K562 (cell line): ENCODE measurements around the gene EIF5B. TPM values are rescaled to one million over a fixed set of nuclear protein-coding genes. Genes with fewer than 3 reads are reported as not detected.

ENCODE experiments used
- EP400 ChIP-seq: fragments of 450-650 bp; IDR thresholded peaks from 2 replicates; pipeline ENCODE4 v1.6.1; 2017; ENCODE audit warnings: antibody characterized with exemption, mild to moderate bottlenecking, moderate library complexity
- HCFC1 ChIP-seq: IDR thresholded peaks from 2 replicates; pipeline ENCODE4 v1.6.1; 2012; ENCODE audit warnings: low read depth, low read length, improper control_type of control experiment
- JUND ChIP-seq, 2 experiments: IDR thresholded peaks; 2 replicates in 1 of 2; 3 replicates in 1 of 2; pipeline ENCODE4 v1.6.1; 2011; ENCODE audit warnings: borderline replicate concordance in 2 of 2, low read depth in 2 of 2, low read length in 2 of 2, improper control_type of control experiment in 1 of 2, missing biosample characterization in 1 of 2, missing genetic modification characterization in 1 of 2, missing genetic modification reagents in 1 of 2
- KDM5B ChIP-seq: fragments of 200-600 bp; sonication (generic); IDR thresholded peaks from 2 replicates; pipeline ENCODE4 v1.6.1; 2012; ENCODE audit warnings: low read depth, mild to moderate bottlenecking, moderate library complexity, low read length, control low read depth, inconsistent platforms; ENCODE audit not compliant: insufficient replicate concordance
- MBD2 ChIP-seq: sonication (generic); IDR thresholded peaks from 2 replicates; pipeline ENCODE4 v1.6.1; 2016; ENCODE audit warnings: low read depth, borderline replicate concordance
- MED1 ChIP-seq: sonication (generic); formaldehyde crosslinking; IDR thresholded peaks from 2 replicates; pipeline ENCODE4 v1.8.1; 2023; ENCODE audit warnings: missing genetic modification reagents, borderline replicate concordance
- PCBP1 ChIP-seq: fragments of 200-400 bp; formaldehyde crosslinking; IDR thresholded peaks from 2 replicates; pipeline ENCODE4 v1.6.1; 2018; ENCODE audit warnings: mild to moderate bottlenecking, low read depth, low read length; ENCODE audit not compliant: poor library complexity, severe bottlenecking
- PML ChIP-seq: IDR thresholded peaks from 2 replicates; pipeline ENCODE4 v1.6.1; 2012; ENCODE audit warnings: low read length, inconsistent platforms
- RBFOX2 ChIP-seq: fragments of 200-400 bp; formaldehyde crosslinking; IDR thresholded peaks from 2 replicates; pipeline ENCODE4 v1.6.1; 2017; ENCODE audit warnings: low read depth, mild to moderate bottlenecking, low read length, moderate library complexity
- SAP30 ChIP-seq: fragments of 200-600 bp; sonication (generic); IDR thresholded peaks from 2 replicates; pipeline ENCODE4 v1.6.1; 2012; ENCODE audit warnings: borderline replicate concordance, low read depth, mild to moderate bottlenecking, moderate library complexity, low read length, control low read depth, inconsistent platforms; ENCODE audit not compliant: insufficient read depth, poor library complexity, severe bottlenecking
- SETDB1 ChIP-seq: IDR thresholded peaks from one replicate; pipeline ENCODE4 v1.6.1; 2012; ENCODE audit warnings: low read length, control low read depth, inconsistent platforms
- SP1 ChIP-seq: sonication (generic); formaldehyde crosslinking; IDR thresholded peaks from 2 replicates; pipeline ENCODE4 v1.8.1; 2022; ENCODE audit warnings: mild to moderate bottlenecking, missing genetic modification reagents
- SRF ChIP-seq, 2 experiments: fragments of 250-450, 450-650 bp in 1 of 2; sonication (Bioruptor Pico) in 1 of 2; sonication (generic) in 1 of 2; formaldehyde crosslinking; IDR thresholded peaks; 2 replicates each; pipeline versions ENCODE4 v1.5.0 to v1.5.1; 2020 to 2022; ENCODE audit warnings: mild to moderate bottlenecking in 1 of 2, missing genetic modification reagents in 1 of 2
- TBL1XR1 ChIP-seq, 2 experiments: IDR thresholded peaks; 2 replicates each; pipeline ENCODE4 v1.6.1; 2012; ENCODE audit warnings: improper control_type of control experiment in 2 of 2, low read length in 2 of 2, mild to moderate bottlenecking in 1 of 2
- ZNF133 ChIP-seq: fragments of 250-450 bp; sonication (Bioruptor Pico); IDR thresholded peaks from 2 replicates; pipeline ENCODE4 v1.4.0; 2020; ENCODE audit warnings: mild to moderate bottlenecking
- ZNF140 ChIP-seq: fragments of 250-450 bp; sonication (Bioruptor Pico); IDR thresholded peaks from 2 replicates; pipeline ENCODE4 v1.8.0; 2021; ENCODE audit warnings: moderate library complexity, mild to moderate bottlenecking, inconsistent platforms
- ZNF184 ChIP-seq: sonication (generic); formaldehyde crosslinking; IDR thresholded peaks from 2 replicates; pipeline ENCODE4 v1.5.0; 2020; ENCODE audit warnings: missing genetic modification reagents
- ZNF384 ChIP-seq: IDR thresholded peaks from 2 replicates; pipeline ENCODE4 v1.6.1; 2012; ENCODE audit warnings: low read depth, low read length, improper control_type of control experiment
- ZNF41 ChIP-seq: fragments of 250-450 bp; sonication (Bioruptor Pico); conservative IDR thresholded peaks from 2 replicates; pipeline ENCODE4 v1.4.0; 2020; ENCODE audit warnings: mild to moderate bottlenecking
- ZSCAN32 ChIP-seq: fragments of 450-650 bp; formaldehyde crosslinking; IDR thresholded peaks from 2 replicates; pipeline ENCODE4 v1.4.0; 2020; ENCODE audit warnings: mild to moderate bottlenecking, moderate library complexity
- polyA plus RNA-seq, 8 experiments: library from polyadenylated mRNA; depleted of rRNA in 4 of 8; stranded (reverse) in 5 of 8; unstranded in 3 of 8; fragments of >200 nt; fragmentation: Nextera tagmentation in 2 of 8; fragmentation: Illumina TruSeq in 1 of 8; extraction: Ambion mirVana in 2 of 8; extraction: Trizol in 1 of 8; gene quantifications; 2 replicates each; pipeline versions ENCODE4 v1.2.1 to v1.2.3, GENCODE V29; 2011 to 2014; ENCODE audit warnings: inconsistent platforms in 1 of 8, missing spikeins in 1 of 8
- total RNA-seq, 7 experiments: library from RNA; depleted of rRNA in 6 of 7; stranded (reverse); fragments of >200 nt in 6 of 7; fragmentation: Illumina TruSeq in 2 of 7; extraction: Trizol in 2 of 7; gene quantifications; 2 replicates each; pipeline versions ENCODE4 v1.2.1 to v1.2.3, GENCODE V29; 2011 to 2021; ENCODE audit warnings: low replicate concordance in 1 of 7
- TF ChIP-seq, protein P1 (sequence below): sonication (generic); formaldehyde crosslinking; IDR thresholded peaks from 2 replicates; pipeline ENCODE4 v1.8.0; 2023; ENCODE audit warnings: mild to moderate bottlenecking, missing genetic modification reagents
- TF ChIP-seq, protein P2 (sequence below): sonication (generic); formaldehyde crosslinking; IDR thresholded peaks from 2 replicates; pipeline ENCODE4 v1.8.1; 2022; ENCODE audit warnings: missing genetic modification reagents
- TF ChIP-seq, protein P3 (sequence below): fragments of 450-650 bp; formaldehyde crosslinking; IDR thresholded peaks from 2 replicates; pipeline ENCODE4 v1.4.0; 2022; ENCODE audit warnings: missing genetic modification characterization

EIF5B gene
- total and polyA plus RNA-seq, 9 of the 15 experiments (the other 6 are each of a cell fraction or from before 2014, with no cell fraction given), result 26.5 to 143 (median 47.7) TPM

DNA sequence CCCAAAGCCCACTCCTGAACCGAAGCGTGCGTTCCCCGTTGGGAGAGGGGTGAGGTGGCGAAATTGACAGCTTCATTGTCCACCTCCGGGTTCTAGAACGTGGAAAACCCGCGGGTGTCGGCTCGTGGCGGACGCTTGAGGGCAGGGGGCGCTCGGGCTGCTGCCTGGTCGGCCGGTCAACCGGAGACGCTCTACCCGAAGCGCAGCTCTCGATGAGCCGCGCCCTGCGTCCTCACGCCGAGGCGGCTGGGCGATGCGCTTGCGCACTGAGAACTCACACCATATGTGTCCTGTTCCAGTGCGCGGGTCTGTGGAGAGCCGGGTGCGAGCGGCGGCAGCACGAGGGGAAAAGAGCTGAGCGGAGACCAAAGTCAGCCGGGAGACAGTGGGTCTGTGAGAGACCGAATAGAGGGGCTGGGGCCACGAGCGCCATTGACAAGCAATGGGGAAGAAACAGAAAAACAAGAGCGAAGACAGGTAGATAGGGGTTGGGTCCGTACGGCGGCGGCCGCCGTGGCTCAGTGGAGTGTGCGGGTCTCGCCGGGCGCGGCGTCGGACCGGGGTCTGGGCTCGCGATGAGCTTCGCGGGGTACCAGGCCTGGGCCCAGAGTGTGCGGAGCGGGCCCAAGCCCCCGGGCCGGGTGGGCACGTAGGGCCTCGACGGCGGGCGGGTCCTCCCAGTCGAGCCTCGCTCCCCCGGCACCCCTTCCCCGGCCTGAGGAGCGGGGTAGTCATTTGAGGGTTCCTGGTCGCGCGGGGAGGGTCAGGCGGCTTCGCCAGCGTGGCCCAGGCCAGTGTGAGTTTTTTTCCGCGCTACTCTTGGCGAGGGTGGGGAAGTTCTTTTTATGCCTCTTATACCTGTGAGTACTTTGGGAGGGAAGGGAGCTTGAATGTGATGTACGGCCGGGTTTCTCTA lies at the start of gene EIF5B (continued):
- TF ChIP-seq MED1 (CRISPR knock-in tag) (no peak), SP1 (CRISPR knock-in tag) (0 out of 2 replicates have a peak, but pooled peaks have one; percentile 38), HCFC1 (peak; percentile 86), ZNF384 (no peak), ZNF184 (no peak), ZNF41 (CRISPR knock-in tag) (no peak), EP400 (peak; percentile 78), MBD2 (peak; percentile 47; the same call in 1 of the 2 replicates), ZNF133 (CRISPR knock-in tag) (no peak), ZSCAN32 (CRISPR knock-in tag) (no peak), PML (peak; percentile 70), SETDB1 (no peak), RBFOX2 (peak; percentile 95), SAP30 (peak; percentile 88), JUND (IDR thresholded peaks at IDR 0.05; ENCODE audit: borderline replicate concordance, low read depth, low read length) (peak; percentile 69), JUND (tag; IDR thresholded peaks at IDR 0.05; ENCODE audit: borderline replicate concordance, low read depth, low read length) (no peak; the same call in 2 of the 3 replicates), ZNF140 (no peak), SRF (CRISPR knock-in tag; IDR thresholded peaks at IDR 0.05) (peak in 1 of 2 experiments; percentile 81; a peak in 2 of 4 replicates), PCBP1 (peak; percentile 63), KDM5B (peak; percentile 78), TBL1XR1 (IDR thresholded peaks at IDR 0.05; ENCODE audit: low read length in 2 of 2) (no peak; a peak in 1 of 4 replicates)
- TF ChIP-seq, protein P1, sequence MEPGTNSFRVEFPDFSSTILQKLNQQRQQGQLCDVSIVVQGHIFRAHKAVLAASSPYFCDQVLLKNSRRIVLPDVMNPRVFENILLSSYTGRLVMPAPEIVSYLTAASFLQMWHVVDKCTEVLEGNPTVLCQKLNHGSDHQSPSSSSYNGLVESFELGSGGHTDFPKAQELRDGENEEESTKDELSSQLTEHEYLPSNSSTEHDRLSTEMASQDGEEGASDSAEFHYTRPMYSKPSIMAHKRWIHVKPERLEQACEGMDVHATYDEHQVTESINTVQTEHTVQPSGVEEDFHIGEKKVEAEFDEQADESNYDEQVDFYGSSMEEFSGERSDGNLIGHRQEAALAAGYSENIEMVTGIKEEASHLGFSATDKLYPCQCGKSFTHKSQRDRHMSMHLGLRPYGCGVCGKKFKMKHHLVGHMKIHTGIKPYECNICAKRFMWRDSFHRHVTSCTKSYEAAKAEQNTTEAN (CRISPR knock-in tag), result no peak
- TF ChIP-seq, protein P2, sequence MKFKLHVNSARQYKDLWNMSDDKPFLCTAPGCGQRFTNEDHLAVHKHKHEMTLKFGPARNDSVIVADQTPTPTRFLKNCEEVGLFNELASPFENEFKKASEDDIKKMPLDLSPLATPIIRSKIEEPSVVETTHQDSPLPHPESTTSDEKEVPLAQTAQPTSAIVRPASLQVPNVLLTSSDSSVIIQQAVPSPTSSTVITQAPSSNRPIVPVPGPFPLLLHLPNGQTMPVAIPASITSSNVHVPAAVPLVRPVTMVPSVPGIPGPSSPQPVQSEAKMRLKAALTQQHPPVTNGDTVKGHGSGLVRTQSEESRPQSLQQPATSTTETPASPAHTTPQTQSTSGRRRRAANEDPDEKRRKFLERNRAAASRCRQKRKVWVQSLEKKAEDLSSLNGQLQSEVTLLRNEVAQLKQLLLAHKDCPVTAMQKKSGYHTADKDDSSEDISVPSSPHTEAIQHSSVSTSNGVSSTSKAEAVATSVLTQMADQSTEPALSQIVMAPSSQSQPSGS (CRISPR knock-in tag), result no peak
- TF ChIP-seq, protein P3, sequence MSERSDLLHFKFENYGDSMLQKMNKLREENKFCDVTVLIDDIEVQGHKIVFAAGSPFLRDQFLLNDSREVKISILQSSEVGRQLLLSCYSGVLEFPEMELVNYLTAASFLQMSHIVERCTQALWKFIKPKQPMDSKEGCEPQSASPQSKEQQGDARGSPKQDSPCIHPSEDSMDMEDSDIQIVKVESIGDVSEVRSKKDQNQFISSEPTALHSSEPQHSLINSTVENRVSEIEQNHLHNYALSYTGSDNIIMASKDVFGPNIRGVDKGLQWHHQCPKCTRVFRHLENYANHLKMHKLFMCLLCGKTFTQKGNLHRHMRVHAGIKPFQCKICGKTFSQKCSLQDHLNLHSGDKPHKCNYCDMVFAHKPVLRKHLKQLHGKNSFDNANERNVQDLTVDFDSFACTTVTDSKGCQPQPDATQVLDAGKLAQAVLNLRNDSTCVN (CRISPR knock-in tag), result no peak
